NCI-H748 (cell line): ENCODE data around the gene TATDN2.
"Not testable (repeated sequence)": the region's sequence is repeated elsewhere in the genome, so short reads cannot be mapped to it uniquely, and the experiment has no call there.

Experiments
- DNase-seq: peaks from one replicate; lab custom pipeline; 2025; ENCODE audit not compliant: unreplicated experiment; lab: John Stamatoyannopoulos, UW

TATDN2 gene

GRCh38 chr3:10289077-10289476 lies 40.8 kb downstream of the TATDN2 start:
- no peak for DNase-seq

GRCh38 chr3:10289787-10290355 lies 41.6 kb downstream of the TATDN2 start:
- no peak for DNase-seq

- no peak for DNase-seq
Measured at GRCh38 chr3:10290481-10291176, 42.4 kb downstream of the TATDN2 start.

DNA sequence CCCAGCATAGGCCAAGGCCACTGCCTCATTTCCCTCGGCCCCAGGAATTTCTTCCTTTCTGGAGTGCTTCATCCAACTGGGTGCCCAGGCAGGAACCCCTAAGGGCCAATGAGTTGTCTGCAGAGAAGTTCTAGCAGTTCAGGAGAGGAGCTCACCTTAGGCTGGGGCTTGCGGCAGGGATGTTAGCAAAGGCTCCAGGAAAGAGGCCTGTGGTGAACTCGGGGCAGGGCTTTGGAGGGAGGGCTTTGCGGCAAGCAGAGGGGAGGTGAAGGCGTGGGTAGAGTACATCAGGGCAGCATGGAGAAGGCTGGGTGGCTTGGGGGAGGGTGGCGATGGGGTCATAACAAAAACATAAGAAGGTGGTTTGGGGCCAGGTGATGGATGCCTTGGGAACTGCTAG lies 43.4 kb downstream of the TATDN2 start:
- DNase-seq = no peak

DNA sequence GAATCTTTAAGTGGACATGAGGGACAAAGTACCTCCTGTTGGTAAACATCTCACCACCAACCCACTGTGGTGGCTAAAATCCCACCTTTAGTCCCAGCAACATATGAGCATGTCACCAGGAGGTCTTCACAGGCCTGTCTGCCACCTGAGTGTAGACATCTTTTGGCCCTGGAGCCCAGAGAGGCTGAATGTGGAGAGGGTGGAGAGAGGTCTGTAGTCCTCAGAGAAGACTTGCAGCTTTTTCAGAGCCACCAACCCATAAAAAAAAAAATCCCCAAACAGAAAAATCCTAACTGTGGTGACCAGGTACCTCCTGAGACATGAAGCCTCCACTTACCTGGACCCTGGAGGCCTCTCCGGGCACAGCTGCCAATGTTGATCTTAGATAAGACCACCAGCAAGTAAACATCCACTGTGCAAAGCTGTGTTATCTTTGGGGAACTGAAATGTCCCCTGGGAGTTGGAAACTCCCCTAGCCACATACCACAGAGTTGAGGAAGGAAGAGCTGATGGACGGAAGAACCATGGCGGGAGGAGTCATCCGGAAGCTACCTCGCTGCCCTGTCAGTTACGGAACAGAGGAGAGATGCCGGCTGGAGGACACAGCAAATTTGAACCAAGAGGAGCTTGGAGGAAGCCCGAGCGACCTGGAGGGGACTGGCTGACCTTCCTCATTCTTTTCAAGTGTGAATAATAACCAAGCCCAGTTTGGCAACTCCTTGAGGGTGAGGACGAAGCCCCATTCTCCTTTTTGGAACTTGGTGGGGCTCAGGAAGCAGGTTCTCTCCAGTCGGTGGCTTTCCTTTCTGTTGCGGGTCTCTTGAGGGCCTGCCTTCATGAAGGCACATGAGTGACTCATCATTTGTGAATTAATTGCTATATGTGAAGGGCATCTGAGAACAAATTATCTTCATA lies 44.5 kb downstream of the TATDN2 start, which contains the start of gene GHRL:
Gene GHRL (minus strand): TSS at position 443 of the 915 bp plus-strand sequence. CDS start 2,767 bp downstream, outside the sequence.
- DNase-seq = no peak

DNA sequence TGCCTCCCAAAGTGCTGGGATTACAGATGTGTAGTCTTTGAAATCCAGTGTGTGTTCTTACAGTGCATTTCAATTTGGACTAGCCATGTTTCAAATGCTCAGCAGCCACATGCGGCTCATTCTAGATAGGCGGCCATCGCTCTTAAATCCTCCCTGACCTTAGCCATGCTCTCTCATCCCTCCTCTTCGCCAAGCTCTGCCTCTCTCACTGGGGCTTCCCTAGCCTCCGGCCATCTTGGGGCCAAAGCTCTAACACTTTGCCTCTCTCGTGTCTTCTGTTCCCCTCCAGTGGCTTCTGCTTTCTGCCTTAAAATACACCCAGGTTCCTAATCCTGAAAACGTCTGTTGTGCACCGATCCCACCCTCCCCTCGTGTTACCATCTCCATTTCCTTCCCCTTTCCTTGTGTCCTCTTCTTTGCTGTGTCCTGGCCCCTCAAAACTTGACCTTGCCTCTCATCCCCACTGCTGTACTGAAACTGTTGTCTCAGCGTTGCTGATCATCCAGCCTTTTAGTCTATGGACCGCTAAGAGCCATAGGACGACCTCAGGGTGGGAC lies 45.8 kb downstream of the TATDN2 start:
- no peak for DNase-seq

GRCh38 chr3:10298064-10298463 lies 49.8 kb downstream of the TATDN2 start:
- not testable (repeated sequence) for DNase-seq

- no peak for DNase-seq
Measured at GRCh38 chr3:10299175-10299574, 50.9 kb downstream of the TATDN2 start.

- no peak for DNase-seq
Measured at GRCh38 chr3:10299679-10300078, 51.4 kb downstream of the TATDN2 start.

GRCh38 chr3:10300087-10300486 lies 51.8 kb downstream of the TATDN2 start:
- DNase-seq = no peak

- no peak for DNase-seq
Measured at GRCh38 chr3:10303105-10303504, 54.8 kb downstream of the TATDN2 start.

DNA sequence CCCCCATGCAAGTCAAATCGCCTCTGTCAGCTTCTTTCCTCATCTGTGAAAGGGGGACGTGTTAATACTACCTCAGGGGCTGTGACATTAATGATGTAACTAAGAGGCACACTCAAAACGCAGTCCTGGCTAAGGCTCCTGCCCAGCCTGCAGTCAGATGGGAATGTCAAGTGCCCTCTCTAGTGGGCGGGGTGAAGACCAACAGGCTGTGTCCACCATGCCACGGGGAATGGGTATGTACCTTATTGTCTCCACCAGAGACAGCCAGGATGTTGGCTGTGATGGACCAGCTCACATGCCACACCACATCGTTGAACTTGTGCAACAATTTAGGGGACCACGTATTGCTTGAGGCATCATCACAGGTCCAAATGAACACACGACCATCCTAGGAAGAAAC lies 55.5 kb downstream of the TATDN2 start:
- no peak for DNase-seq

DNA sequence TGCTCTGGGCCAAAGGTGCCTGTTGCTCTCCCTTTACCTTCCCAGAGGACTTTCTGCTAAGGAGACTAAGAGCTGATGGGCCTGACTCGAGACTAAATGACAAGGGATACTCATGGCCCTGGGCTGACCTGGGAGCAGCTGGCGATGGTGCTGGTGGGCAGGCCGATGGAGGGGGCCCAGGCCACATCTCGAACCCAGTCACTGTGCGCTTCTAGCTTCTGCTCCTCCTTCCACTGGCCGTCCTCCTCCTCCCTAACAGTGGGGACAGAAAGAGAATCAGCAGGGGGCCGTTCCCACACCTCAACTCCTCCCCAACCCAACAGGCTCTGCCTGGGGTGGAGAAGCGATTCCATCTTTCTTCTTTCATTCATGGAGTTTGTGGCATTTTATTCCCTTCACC lies 56.6 kb downstream of the TATDN2 start:
- no peak for DNase-seq

- no peak for DNase-seq
Measured at GRCh38 chr3:10305331-10305902, 57.2 kb downstream of the TATDN2 start.

- DNase-seq = no peak
Measured at GRCh38 chr3:10306156-10306555, 57.9 kb downstream of the TATDN2 start.

GRCh38 chr3:10308678-10309077 lies 60.4 kb downstream of the TATDN2 start:
- no peak for DNase-seq

- DNase-seq = no peak
Measured at GRCh38 chr3:10309736-10310135, 61.5 kb downstream of the TATDN2 start.

DNA sequence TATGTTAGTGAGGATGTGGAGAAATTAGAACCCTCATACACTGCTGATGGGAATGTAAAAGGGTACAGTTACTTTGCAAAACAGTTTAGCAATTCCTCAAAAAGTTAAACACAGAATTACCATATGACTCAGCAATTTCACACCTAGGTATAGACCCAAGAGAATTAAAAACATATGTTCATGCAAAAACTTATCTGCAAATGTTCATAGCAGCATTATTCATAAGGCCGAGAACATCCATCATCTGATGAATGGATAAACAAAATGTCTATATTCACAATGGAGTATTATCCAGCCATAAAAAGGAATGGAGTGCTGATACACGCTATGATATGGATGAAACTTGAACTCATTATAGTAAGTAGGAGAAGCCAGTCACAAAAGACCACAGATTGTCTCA lies 62.3 kb downstream of the TATDN2 start:
- no peak for DNase-seq

GRCh38 chr3:10311710-10312109 lies 63.5 kb downstream of the TATDN2 start:
- no peak for DNase-seq

- no peak for DNase-seq
Measured at GRCh38 chr3:10312391-10312790, 64.1 kb downstream of the TATDN2 start.

GRCh38 chr3:10312861-10313260 lies 64.6 kb downstream of the TATDN2 start:
- DNase-seq = no peak
